Nephron (organoid): ENCODE measurements around the gene CRYGN.
A peak's percentile ranks its signal among the peaks of the same experiment; 100 is the strongest.

ENCODE experiments used
- H3K27ac Mint-ChIP-seq, 3 experiments: 2 replicates each; pipeline ENCODE4 v1.8.0; 2020; ENCODE audit warnings: mixed read lengths in 3 of 3, mild to moderate bottlenecking in 2 of 3, moderate library complexity in 1 of 3
- H3K27me3 Mint-ChIP-seq: 2 replicates; pipeline ENCODE4 v1.8.0; 2021; ENCODE audit warnings: low read depth, mild to moderate bottlenecking, moderate library complexity, mixed read lengths
- H3K36me3 Mint-ChIP-seq: 2 replicates; pipeline ENCODE4 v1.8.0; 2020; ENCODE audit warnings: low read depth, mixed read lengths
- H3K4me1 Mint-ChIP-seq: 2 replicates; pipeline ENCODE4 v1.8.0; 2020; ENCODE audit warnings: mixed read lengths
- H3K4me3 Mint-ChIP-seq, 3 experiments: 2 replicates each; pipeline ENCODE4 v1.8.0; 2020; ENCODE audit warnings: mild to moderate bottlenecking in 3 of 3, mixed read lengths in 3 of 3, moderate library complexity in 2 of 3
- H3K9me3 Mint-ChIP-seq: 2 replicates; pipeline ENCODE4 v1.8.0; 2020; ENCODE audit warnings: mixed read lengths
- CTCF ChIP-seq, 3 experiments: fragments of 200-600 bp; sonication (generic); IDR thresholded peaks; one replicate each; pipeline ENCODE4 v1.5.0; 2021; ENCODE audit warnings: antibody characterized with exemption in 3 of 3; ENCODE audit not compliant: unreplicated experiment in 3 of 3

CRYGN gene

GRCh38 chr7:151399305-151399601, 40.7 kb downstream of the CRYGN start:
- no peak for TF ChIP-seq CTCF (IDR thresholded peaks at IDR 0.05; ENCODE audit: unreplicated experiment in 3 of 3)
- Mint-ChIP-seq H3K4me1 (peaks cover 6% of the 10 kb centered on the region), H3K27ac (no peak overlapping the region), H3K27me3 (peaks cover 4% of the 10 kb centered on the region), H3K36me3 (peaks cover 26% of the 10 kb centered on the region), H3K4me3 (no peak overlapping the region), H3K9me3 (no peaks in the 10 kb centered on the region)

- no peak for TF ChIP-seq CTCF (IDR thresholded peaks at IDR 0.05; ENCODE audit: unreplicated experiment in 3 of 3)
- Mint-ChIP-seq H3K27ac (peak overlapping the region in 1 of 3 experiments; percentile 27), H3K27me3 (peaks cover 4% of the 10 kb centered on the region), H3K36me3 (peaks cover 28% of the 10 kb centered on the region), H3K4me3 (no peak overlapping the region), H3K4me1 (no peaks in the 10 kb centered on the region), H3K9me3 (no peaks in the 10 kb centered on the region)
Measured at GRCh38 chr7:151398446-151399304, 41.3 kb downstream of the CRYGN start.

GRCh38 chr7:151397026-151397425, 42.9 kb downstream of the CRYGN start:
- Mint-ChIP-seq H3K27me3 (peaks cover under 1% of the 10 kb centered on the region), H3K4me3 (no peak overlapping the region), H3K27ac (no peak overlapping the region), H3K36me3 (peaks cover 36% of the 10 kb centered on the region), H3K4me1 (no peaks in the 10 kb centered on the region), H3K9me3 (no peaks in the 10 kb centered on the region)
- no peak for TF ChIP-seq CTCF (IDR thresholded peaks at IDR 0.05; ENCODE audit: unreplicated experiment in 3 of 3)

GRCh38 chr7:151396328-151396970, 43.5 kb downstream of the CRYGN start:
- no peaks in the 10 kb centered on the region for H3K27me3 Mint-ChIP-seq
- H3K36me3 Mint-ChIP-seq, result peaks cover 36% of the 10 kb centered on the region
- H3K4me3 Mint-ChIP-seq, result no peak overlapping the region
- no peaks in the 10 kb centered on the region for H3K9me3 Mint-ChIP-seq
- no peak for TF ChIP-seq CTCF (IDR thresholded peaks at IDR 0.05; ENCODE audit: unreplicated experiment in 3 of 3)
- no peak overlapping the region for H3K27ac Mint-ChIP-seq
- H3K4me1 Mint-ChIP-seq, result no peaks in the 10 kb centered on the region

- peaks cover 45% of the 10 kb centered on the region for H3K36me3 Mint-ChIP-seq
- no peak for TF ChIP-seq CTCF (IDR thresholded peaks at IDR 0.05; ENCODE audit: unreplicated experiment in 3 of 3)
- no peak overlapping the region for H3K4me3 Mint-ChIP-seq
- no peaks in the 10 kb centered on the region for H3K4me1 Mint-ChIP-seq
- no peaks in the 10 kb centered on the region for H3K27me3 Mint-ChIP-seq
- no peaks in the 10 kb centered on the region for H3K9me3 Mint-ChIP-seq
- H3K27ac Mint-ChIP-seq, result no peak overlapping the region
Measured at GRCh38 chr7:151395036-151395367, 44.9 kb downstream of the CRYGN start.
